Keratinocyte (primary cell): Measurements from ENCODE around the gene ZBTB18. TPM values are rescaled to one million over a fixed set of nuclear protein-coding genes. Genes with fewer than 3 reads are reported as not detected.

Experiments used
- DNase-seq: peaks from one replicate; pipeline ENCODE4 v3.0.0-alpha.2; 2011; ENCODE audit warnings: low read depth, missing footprints, low spot score
- FAIRE-seq: peaks from 2 replicates; lab custom pipeline; 2011; peaks lifted over from hg19 to GRCh38; lab: Jason Lieb, UNC
- H2AFZ ChIP-seq: 2 replicates; pipeline ENCODE4 v1.6.0; 2012; ENCODE audit warnings: low read length, control low read depth, inconsistent platforms; ENCODE audit not compliant: control insufficient read depth
- H3K27ac ChIP-seq: 2 replicates; pipeline ENCODE4 v1.5.1; 2011; ENCODE audit warnings: low read length; ENCODE audit not compliant: control insufficient read depth, insufficient read depth
- H3K27me3 ChIP-seq: 3 replicates; pipeline ENCODE4 v1.6.0; 2011; ENCODE audit warnings: low read length; ENCODE audit not compliant: control insufficient read depth, insufficient read depth; ENCODE audit errors: extremely low read depth
- H3K36me3 ChIP-seq, 2 experiments: 2 replicates in 1 of 2; 3 replicates in 1 of 2; pipeline ENCODE4 v1.5.1; 2011; ENCODE audit warnings: low read length in 2 of 2, mild to moderate bottlenecking in 1 of 2; ENCODE audit not compliant: control insufficient read depth in 2 of 2, insufficient read depth in 2 of 2; ENCODE audit errors: extremely low read depth in 1 of 2
- H3K4me1 ChIP-seq: 3 replicates; pipeline ENCODE4 v1.5.1; 2011; ENCODE audit warnings: low read length; ENCODE audit not compliant: control insufficient read depth, insufficient read depth; ENCODE audit errors: extremely low read depth
- H3K4me2 ChIP-seq: 3 replicates; pipeline ENCODE4 v1.6.0; 2011; ENCODE audit warnings: low read depth, low read length; ENCODE audit not compliant: control insufficient read depth, insufficient read depth; ENCODE audit errors: extremely low read depth
- H3K4me3 ChIP-seq, 3 experiments: fragments of 200-600 bp in 1 of 3; sonication (generic) in 1 of 3; 2 replicates in 2 of 3; 3 replicates in 1 of 3; pipeline ENCODE4 v1.5.1; 2011 to 2016; ENCODE audit warnings: low read length in 3 of 3, mild to moderate bottlenecking in 3 of 3, control low read depth in 2 of 3, inconsistent platforms in 1 of 3, low read depth in 1 of 3, mixed read lengths in 1 of 3, mixed run types in 1 of 3, moderate library complexity in 1 of 3; ENCODE audit not compliant: control insufficient read depth in 2 of 3, insufficient read depth in 2 of 3; ENCODE audit errors: extremely low read depth in 1 of 3
- H3K79me2 ChIP-seq: 2 replicates; pipeline ENCODE4 v1.6.0; 2012; ENCODE audit warnings: low read length; ENCODE audit not compliant: control insufficient read depth, insufficient read depth
- H3K9ac ChIP-seq: 3 replicates; pipeline ENCODE4 v1.6.0; 2011; ENCODE audit warnings: low read length; ENCODE audit not compliant: control insufficient read depth, insufficient read depth; ENCODE audit errors: extremely low read depth
- H3K9me1 ChIP-seq: 3 replicates; pipeline ENCODE4 v1.6.0; 2011; ENCODE audit warnings: low read length; ENCODE audit not compliant: control insufficient read depth, insufficient read depth; ENCODE audit errors: extremely low read depth
- H3K9me3 ChIP-seq: 2 replicates; pipeline ENCODE4 v1.5.1; 2012; ENCODE audit warnings: low read depth, low read length; ENCODE audit not compliant: control insufficient read depth
- H4K20me1 ChIP-seq: 3 replicates; pipeline ENCODE4 v1.6.0; 2011; ENCODE audit warnings: low read length; ENCODE audit not compliant: control insufficient read depth, insufficient read depth; ENCODE audit errors: extremely low read depth
- CTCF ChIP-seq, 3 experiments: IDR thresholded peaks in 1 of 3; conservative IDR thresholded peaks in 1 of 3; optimal IDR thresholded peaks in 1 of 3; 2 replicates in 2 of 3; 3 replicates in 1 of 3; pipeline versions ENCODE3 to v1.5.1; 2011; ENCODE audit warnings: low read length in 3 of 3, mild to moderate bottlenecking in 3 of 3, moderate library complexity in 2 of 3, control low read depth in 1 of 3, inconsistent platforms in 1 of 3; ENCODE audit not compliant: insufficient read depth in 2 of 3; ENCODE audit errors: extremely low read depth in 1 of 3
- EZH2 ChIP-seq: IDR thresholded peaks from one replicate; pipeline ENCODE4 v1.6.1; 2012; ENCODE audit warnings: inconsistent platforms, mild to moderate bottlenecking, low read length, moderate library complexity
- dilution Hi-C: fragments of 300-500 bp; cut with MboI; formaldehyde crosslinking; loops from one replicate; pipeline ENCODE4 v1.7.0; 2020; ENCODE audit warnings: low sequenced_read_pairs; ENCODE audit not compliant: extremely low pct_ligation_motif_present
- polyA plus RNA-seq, 5 experiments: library from polyadenylated mRNA; depleted of rRNA in 3 of 5; stranded (reverse) in 3 of 5; stranded (forward) in 1 of 5; unstranded in 1 of 5; fragments of >200 nt; gene quantifications; 1 replicate in 1 of 5; 2 replicates in 3 of 5; 3 replicates in 1 of 5; pipeline versions ENCODE4 v1.2.1 to v1.2.3, GENCODE V29; 2011 to 2012; ENCODE audit warnings: missing spikeins in 2 of 5, low read depth in 1 of 5, low replicate concordance in 1 of 5

The ZBTB18 gene
- polyA plus RNA-seq, 1 donor (not counting 4 experiments of a cell fraction or from before 2014, with no cell fraction given), result 5.8 TPM

GRCh38 chr1:244037252-244037651 is 13.8 kb upstream of the ZBTB18 start:
- FAIRE-seq, result no peak
- dilution Hi-C loops, result no loop called here

GRCh38 chr1:244041466-244042120 is 9.5 kb upstream of the ZBTB18 start:
- dilution Hi-C loops, result no loop called here
- H3K27me3 ChIP-seq, result no peaks in the 10 kb centered on the region
- no peaks in the 10 kb centered on the region for H3K79me2 ChIP-seq
- no peaks in the 10 kb centered on the region for H3K9me3 ChIP-seq
- H3K4me1 ChIP-seq, result no peaks in the 10 kb centered on the region
- no peak overlapping the region for H3K4me3 ChIP-seq
- H3K9ac ChIP-seq, result no peak overlapping the region
- no peak overlapping the region for H3K27ac ChIP-seq
- no peak overlapping the region for H3K4me2 ChIP-seq
- FAIRE-seq, result no peak
- no peak overlapping the region for H2AFZ ChIP-seq
- no peaks in the 10 kb centered on the region for H3K36me3 ChIP-seq
- no peaks in the 10 kb centered on the region for H3K9me1 ChIP-seq
- TF ChIP-seq CTCF (optimal IDR thresholded peaks at IDR 0.05 in 1 of 3, IDR thresholded peaks at IDR 0.05 in 1 of 3, conservative IDR thresholded peaks at IDR 0.05 in 1 of 3; ENCODE audit: extremely low read depth in 1 of 3, insufficient read depth in 2 of 3, low read length in 3 of 3) (no peak), EZH2 (no peak)
- no peak for DNase-seq
- H4K20me1 ChIP-seq, result no peaks in the 10 kb centered on the region

More at GRCh38 chr1:244037252-244037651, 13.8 kb upstream of the ZBTB18 start:
- Histone ChIP-seq H3K27me3 (no peaks in the 10 kb centered on the region), H2AFZ (no peak overlapping the region), H3K36me3 (no peaks in the 10 kb centered on the region), H3K4me3 (no peak overlapping the region), H3K9ac (no peak overlapping the region), H3K79me2 (no peaks in the 10 kb centered on the region), H3K4me2 (no peak overlapping the region), H3K9me1 (no peaks in the 10 kb centered on the region), H4K20me1 (no peaks in the 10 kb centered on the region), H3K9me3 (no peaks in the 10 kb centered on the region), H3K4me1 (no peaks in the 10 kb centered on the region), H3K27ac (no peak overlapping the region)
- TF ChIP-seq EZH2, result no peak
- DNase-seq, result no peak

- Histone ChIP-seq H3K9me1 (no peaks in the 10 kb centered on the region), H2AFZ (no peak overlapping the region), H3K27ac (no peak overlapping the region), H3K36me3 (no peaks in the 10 kb centered on the region), H3K4me1 (peaks cover 4% of the 10 kb centered on the region), H3K4me2 (no peak overlapping the region), H3K27me3 (no peaks in the 10 kb centered on the region), H3K4me3 (no peak overlapping the region), H4K20me1 (no peaks in the 10 kb centered on the region), H3K79me2 (no peaks in the 10 kb centered on the region), H3K9ac (no peak overlapping the region), H3K9me3 (no peaks in the 10 kb centered on the region)
- DNase-seq (no peak), FAIRE-seq (no peak)
- TF ChIP-seq CTCF (optimal IDR thresholded peaks at IDR 0.05 in 1 of 3, IDR thresholded peaks at IDR 0.05 in 1 of 3, conservative IDR thresholded peaks at IDR 0.05 in 1 of 3; ENCODE audit: extremely low read depth in 1 of 3, insufficient read depth in 2 of 3, low read length in 3 of 3) (no peak), EZH2 (no peak)
- dilution Hi-C loops, result no loop called here
Observed at GRCh38 chr1:244042293-244042692, 8.8 kb upstream of the ZBTB18 start.
